GOT3 (cell line): ENCODE measurements around the gene MEX3A.

Experiments
- DNase-seq: peaks from one replicate; lab custom pipeline; 2025; ENCODE audit warnings: mixed read lengths; lab: John Stamatoyannopoulos, UW

Gene MEX3A

DNA sequence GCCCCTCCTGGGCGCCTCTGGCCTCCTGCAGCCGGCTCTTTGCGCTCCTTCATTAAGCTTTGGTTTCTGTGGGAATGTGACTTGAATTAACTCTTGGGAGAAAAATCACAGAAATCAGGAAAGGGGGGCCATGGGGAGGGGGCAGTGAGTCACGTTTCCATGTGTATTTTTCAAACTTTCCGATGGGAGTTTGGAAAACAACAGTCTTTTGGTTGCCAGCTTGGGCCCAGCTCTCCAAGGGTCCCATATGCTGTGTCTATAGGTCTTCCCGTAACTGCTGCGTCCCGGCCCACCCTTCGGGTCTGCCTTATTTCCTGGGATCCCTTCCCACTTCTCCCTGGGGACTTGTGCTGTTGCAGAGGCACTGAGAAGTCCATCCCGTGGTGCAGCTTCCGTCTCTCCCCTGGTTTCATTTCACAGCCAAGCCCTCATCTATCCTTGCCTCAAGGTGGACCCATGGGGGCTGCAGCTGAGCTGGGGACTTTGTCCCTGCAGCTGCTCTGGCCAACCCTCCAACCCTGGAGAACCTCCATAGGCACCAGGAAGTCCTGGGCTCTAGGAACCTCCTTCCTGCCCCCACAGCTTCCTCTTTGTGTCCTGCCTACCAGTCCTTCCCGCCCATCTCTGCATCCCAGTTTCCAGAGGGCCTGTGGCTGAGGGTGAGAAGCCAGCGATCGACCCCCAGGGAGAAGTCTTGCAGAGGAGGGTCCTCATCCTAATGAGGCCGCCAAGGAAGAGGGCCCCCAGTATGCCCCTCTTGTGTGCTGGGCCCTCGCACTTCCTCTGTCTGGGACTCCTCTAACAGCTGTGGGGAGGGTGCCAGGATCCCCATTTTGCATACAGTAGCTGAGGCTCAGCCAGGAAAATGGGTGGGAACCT is 20.6 kb upstream of the MEX3A start:
- DNase-seq, result no peak

DNA sequence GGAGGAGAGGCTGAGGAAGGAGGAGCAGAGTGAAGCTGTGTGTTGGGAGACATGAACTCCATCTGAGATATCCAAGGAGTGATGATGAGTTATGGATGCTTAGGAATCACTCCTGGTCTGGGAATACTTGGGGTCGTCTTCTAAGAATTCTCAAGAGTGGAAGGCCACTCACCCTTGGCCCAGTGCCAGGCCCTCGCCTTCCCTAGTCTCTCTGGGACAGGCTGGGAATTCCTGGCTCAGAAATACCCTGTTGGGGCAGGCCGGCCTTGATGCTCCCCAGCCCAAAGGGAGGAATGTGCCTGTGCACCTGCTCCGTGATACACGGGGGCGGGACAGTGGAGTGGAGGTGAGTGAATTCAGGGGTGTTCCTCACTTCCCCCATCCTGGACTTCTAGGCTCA is 19.6 kb upstream of the MEX3A start:
- DNase-seq, result no peak

DNA sequence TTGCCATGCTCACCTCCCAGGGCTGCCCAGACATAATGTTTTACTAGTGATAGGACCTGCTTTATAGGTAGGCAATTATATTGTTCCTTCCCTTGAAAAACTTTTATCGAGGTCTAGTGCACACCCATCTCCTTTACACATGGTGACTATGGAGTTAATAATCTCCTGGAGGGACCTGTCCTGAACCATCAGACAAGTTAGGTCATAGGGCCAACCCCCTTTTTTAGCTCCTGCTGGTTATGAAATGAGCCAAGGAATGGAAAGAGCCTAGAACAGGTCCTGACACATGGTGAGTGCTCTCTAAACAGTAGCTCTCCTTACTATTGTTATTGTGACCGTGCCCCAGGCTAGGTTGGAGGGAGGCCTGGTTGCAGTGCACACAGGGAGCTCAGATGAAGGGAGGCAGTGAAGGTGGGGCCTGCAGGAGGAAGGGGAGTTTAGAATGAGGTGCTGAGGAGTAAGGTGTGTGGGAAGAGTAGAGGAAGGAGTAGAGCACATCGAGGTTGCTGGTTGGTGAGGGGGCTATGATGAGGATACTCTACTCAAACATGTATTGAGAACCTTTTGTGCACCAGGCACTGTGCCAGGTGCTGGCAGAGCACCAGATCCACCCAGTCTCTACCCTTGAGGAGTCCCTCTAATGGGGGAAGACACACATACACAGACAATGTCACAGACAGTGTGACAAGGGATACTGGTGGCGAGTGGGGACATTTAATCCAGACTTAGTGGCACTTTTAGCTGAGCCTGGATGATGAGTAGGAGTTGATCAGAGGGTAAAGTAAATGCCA is 18.1 kb upstream of the MEX3A start:
- DNase-seq, result no peak

DNA sequence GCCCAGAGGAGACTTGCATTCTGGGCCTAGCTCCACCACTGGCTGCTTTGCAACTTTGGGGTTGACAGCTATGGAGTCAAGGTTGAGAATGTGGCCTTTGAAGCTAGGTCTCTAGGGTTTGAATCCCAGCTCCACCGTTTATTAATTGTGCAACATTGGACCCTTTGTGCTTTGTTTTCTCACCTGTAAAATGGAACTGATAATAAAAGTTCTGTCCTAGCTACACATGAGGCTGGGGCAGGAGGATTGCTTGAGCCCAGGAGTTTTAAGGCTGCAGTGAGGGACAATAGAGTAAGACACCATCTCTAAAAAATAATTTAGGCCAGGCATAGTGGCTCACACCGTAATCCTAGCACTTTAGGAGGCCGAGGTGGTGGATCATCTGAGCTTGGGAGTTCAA is 17.0 kb upstream of the MEX3A start:
- DNase-seq, result no peak

DNA sequence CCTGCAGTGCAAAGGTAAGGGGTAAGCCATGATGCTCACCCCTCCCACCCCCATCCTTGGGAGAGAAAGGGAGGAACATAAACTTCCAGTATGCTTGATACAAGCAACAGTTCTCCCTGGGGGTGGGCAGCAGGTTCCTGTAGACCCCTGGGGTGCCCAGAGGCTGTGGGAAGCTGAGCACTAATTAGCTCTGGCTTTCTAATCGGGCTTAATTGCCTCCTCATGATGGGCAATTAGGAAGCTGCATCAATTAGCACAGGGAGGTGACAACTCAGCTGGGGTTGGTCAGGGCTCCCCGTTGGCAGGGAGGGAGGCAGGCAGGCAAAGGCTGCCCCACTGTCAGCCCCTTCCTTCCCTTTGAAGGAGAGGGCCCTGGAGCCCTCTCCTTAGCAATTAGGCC is 16.5 kb upstream of the MEX3A start:
- no peak for DNase-seq

DNA sequence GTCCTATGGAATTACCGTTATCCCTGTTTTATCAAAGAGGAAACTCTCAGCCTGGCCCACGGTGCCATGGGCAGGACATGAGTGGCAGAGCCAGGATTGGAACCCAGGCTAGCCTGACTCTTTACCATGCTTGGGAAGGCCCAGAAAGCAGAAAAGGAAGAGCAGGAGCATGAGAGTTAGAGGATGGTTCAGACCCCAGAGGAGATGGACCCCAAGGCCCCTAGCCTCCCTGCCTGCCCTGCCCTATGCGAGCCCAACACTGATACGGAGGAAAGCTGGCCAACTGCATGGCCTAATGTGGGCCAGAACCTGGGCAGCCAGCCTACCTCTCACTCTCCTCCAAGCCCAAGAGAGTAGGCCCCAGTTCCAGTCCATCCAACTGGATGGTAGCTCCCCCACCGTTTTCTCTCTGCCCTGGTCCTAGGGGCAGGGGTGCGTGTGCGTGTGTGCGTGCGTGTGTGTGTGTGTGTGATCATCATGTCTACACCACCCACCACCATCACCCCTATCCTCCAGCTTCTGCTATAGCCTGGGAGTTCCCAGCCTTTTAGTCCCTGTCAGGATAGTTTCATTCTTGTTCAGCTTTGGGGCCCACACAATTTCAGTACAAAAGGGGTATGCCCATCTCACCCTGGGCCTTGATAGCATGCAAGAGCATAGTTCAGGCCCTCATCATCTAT is 15.4 kb upstream of the MEX3A start:
- no peak for DNase-seq

DNA sequence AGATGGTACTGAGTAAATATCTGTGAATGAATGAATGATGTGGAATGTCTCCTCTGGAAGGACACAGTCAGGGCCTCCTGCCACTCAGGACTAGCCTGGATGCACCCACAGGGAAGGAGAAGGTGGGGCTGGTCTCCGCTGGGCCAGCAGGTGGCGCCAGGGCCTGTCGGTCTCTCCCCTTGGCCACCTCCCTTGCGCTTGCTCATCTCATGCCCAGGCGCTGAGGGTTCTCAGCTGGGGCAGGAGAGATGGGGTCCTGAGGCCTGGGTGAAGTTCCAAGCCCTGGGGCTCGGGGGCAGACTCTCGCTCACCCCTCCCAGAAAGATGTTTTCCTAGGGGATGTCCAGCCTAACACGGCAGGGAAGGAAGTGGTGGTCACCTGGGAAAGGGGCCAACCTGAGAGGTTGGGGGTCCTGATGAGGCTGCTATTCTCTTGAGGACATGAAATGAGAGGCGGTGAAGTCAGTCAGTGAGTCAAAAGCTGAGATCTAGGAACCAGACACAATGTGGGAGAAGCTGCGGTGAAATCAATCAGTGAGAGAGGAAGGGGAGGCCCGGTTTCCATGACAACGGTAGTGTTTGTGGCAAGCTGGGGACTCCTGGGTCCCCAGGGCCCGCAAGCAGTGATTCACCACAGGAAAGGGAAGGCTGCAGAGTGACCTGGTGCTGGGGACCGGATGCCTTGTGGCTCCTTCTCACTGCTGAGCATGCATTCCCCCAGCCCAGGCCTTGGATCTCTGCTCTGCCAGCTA is 14.6 kb upstream of the MEX3A start:
- peak; percentile 77 for DNase-seq

DNA sequence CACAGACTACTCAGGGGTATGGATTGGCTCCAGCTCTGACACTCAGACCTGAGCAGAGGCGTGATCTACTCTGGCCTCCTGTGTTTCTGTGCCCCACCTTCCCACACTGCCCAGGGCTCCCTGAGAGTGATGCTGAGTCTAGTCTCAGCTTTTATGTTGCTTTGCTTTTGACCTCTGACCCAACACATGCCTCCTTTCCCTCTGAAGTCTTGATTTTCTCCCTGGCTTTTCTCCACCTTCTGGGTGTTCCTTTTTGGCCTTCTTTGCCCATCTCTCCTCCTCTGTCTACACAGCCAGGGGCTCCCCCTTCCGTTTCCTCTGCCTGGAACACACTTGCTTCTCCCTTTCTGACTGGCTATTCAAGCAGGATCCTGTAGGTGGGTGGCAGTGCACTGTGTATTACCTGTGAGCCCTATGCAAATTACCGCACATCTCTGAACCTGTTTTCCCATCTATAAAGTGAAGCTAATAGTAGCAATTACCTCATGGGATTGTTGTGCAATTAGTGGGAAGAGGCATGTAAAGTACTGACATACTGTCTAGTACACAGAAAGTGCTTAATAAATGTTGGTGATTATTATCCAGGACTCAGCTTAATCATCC is 13.7 kb upstream of the MEX3A start:
- DNase-seq, result no peak

DNA sequence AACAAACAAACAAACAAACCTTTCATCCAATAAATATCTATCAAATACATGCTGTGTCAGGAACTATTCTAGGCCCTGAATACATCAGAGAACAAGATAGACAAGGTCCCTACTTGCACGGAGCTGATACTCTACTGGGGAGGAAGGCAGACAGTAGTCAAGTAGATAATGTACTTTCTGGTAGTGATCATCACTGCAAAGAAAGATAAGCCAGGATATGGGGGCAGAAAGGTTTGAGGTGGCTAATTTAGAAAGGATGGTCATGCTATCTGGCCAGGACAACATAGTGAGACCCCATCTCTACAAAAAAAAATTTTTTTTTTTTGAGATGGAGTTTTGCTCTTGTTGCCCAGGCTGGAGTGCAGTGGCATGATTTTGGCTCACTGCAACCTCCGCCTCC is 9.3 kb upstream of the MEX3A start:
- DNase-seq, result no peak

DNA sequence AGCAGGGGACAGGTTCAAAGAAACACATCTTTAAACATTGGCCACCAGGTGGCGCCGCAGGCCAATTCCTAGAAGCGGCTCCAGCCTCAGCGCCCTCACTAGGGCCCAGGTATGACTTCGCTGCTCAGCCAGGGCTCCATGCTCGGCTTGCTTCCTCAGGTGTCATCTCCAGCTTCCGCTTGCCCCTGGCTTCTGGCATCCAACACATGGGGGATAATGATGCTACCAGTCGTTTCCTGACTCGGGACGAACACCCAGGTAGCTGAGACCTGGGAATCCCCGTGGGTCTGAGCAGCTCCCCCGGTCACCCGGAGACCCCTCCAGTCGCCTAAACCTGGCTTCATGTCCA is 8.5 kb upstream of the MEX3A start:
- DNase-seq, result no peak

DNA sequence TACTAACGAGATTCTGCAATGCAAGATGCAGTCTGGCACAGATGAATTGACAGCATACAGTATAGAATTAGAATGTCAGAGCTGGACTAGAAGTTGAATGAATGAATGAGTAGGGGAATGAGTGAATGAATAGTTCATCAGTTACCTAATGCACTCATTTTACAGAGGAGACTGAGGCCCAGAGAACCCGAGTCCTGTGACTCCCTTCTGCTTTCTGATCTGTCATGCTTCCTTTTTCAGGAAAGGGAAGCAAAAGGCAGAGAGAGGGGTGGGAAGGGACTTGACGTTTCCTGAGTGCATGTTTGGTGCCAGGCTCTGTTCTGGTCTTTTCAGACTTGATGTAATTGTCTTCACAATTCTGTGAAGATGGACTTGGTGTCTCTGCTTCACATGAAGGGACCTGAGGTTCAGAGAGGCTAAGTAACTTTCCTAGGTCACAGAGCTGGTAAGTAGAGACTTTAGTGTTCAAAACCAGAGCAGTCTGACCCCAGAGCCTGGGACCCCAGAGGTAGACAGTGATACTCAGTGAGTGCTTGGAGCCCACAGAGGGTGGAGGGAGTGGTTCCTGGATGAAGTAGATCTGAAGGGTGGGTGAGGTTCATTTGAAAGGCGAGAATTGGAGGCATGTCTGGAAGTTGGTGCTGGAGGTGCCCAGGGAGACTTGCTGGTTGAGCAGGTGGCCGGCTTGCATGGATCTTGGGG is 8.0 kb upstream of the MEX3A start:
- no peak for DNase-seq

DNA sequence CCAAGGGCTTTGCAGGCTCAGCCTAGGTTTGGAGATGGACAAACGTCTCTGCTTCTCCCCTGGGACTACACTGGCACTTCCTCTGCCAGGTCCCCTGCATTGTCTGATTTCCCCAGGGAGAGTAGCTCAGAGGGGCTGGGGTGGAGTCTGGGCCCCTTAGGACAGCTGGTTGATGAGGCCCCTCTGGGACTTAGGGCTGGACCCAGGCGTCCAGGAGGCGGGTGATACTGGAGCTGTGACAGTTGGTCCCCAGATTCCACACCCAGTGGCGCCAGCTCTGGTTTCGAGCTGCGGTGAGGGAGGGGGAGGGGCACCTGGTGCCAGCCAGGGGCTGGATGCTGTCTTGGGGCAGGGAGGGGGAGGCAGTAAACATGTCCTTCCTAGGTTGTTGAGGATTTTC is 7.4 kb upstream of the MEX3A start:
- DNase-seq, result no peak

DNA sequence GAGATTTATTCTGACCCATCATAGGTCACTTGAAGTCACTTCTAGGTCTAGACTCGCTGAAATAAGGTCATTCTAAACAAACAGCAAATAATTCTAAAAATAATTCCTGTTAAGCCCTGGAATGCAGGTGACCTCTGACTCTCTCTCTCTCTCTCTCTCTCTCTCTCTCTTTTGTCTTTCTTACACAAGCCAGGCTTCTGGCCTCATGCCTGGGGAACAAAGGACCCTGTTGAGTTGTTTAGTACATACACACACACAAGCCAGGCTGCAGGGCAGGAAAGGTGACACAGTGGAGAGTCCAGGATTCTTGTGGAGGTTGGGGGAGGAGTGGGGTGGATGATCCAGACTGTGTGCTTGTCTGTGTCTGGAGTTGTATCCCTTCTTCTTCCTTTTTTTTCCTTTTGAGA is 4.0 kb upstream of the MEX3A start:
- no peak for DNase-seq

DNA sequence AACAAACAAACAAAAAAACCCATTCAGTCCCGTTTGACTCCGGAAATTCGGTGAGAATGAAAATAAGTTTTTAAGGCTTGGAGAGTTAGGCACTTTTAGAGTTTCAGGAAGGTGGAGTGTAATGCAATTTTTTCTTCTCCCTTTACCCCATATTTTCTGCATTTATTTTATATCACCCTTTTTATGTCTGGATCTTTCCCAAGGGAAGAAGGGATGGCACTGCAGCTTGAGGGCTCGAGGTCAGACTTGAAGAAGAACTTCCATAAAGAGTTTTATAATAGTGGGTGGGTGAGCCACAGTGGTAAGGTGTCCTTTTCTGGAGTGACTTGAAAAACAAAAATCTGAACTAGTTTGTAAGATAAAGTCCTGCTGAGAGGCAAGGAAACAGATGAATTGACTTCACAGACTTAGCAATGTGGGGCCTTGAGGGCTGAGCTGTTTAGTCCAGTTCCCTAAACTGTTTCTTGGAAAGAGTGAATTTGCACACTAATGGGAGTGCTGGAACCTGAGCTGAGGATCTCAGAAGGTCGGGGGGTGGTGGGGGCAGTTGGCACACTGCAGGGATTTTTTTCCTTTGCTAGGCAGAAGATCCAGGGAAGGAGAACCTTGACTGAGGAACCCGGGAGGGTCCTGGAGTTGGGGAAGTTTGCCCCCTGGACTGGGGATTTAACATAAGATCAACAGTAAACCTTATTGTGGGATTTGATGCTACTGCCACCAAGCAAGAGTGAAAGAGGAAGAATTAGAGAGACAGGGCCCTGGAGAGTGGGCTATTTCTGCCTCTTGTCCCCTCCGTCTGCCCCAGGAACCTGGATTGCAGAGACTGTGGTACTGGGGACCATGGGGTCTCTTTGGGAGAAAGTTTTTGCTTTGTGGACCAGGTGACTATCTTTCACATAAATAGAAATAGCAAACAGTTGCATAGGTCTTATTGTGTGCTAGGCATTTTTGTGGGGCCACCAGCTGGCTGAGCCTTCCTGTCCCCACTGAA is 1.8 kb upstream of the MEX3A start:
- DNase-seq, result no peak

DNA sequence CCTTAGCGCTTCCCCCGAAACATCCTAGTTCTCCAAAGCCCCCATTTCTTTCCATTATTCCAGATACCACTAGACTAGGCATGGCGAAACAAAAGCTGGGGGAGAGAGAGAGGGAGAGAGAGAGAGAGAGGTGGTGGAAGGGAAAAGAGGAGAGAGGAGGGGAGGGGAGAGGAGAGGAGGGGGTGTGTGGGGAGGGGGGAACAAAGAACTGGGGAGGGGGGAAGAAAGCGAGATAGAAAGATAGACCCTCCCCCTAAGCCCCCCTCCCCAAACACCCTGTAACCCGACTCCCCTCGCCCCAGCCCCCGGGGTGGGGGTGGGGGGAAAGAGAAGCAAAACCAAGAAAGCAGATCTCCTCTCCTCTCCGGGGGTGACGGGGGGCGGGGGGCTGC is 352 bp downstream of the MEX3A start:
- no peak for DNase-seq

DNA sequence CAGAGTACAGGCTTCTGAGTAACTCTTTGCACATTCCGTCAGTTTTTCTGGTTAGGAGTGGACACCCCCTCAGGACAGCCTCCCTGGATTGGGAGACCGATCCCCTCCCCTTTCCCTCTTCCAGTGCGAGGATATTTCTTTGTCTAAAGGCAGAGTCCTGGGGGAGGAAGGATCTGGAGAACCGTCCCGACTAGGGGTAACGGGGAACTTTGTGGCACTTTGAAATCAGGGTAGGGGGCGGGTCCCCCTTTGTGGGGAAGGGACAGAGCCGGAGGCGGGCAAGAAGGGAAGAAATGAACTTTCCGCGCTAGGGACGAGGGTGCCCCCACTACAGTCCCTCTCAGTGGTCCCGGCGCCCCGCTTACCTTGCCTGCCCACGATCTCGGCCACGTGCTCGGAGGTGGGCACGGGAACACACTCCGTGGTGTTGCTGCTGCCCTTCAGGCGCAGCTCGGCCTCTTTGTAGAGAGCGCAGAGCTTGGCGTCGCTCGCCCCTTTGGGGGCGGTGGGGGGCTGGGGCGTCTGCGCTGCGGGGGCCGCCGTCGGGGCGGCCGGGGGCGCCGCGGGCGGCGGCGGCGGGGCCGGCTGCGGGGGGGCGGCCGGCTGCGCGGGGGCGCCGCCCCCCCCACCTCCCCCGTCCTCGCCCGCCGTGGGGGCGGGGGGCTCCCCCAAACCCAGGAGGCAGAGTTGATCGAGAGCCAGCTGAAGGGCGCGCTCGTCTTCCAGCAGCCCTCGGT is 917 bp downstream of the MEX3A start:
- no peak for DNase-seq

DNA sequence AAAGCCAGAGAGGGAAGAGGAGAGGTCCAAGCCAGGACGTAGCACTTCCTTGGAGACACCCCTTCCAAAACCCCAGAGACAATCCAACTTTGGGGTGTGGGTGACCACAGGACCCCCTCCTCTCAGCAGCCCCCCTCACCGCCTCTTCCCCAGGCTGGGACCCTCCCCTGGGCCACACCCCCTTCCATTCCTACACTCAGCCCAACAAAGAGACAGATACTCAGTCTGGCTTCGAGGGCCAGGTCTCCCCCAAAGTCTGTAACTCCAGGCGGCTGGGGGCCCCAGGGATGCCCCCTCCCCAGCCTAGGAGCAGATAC is 1.4 kb downstream of the MEX3A start:
- no peak for DNase-seq

DNA sequence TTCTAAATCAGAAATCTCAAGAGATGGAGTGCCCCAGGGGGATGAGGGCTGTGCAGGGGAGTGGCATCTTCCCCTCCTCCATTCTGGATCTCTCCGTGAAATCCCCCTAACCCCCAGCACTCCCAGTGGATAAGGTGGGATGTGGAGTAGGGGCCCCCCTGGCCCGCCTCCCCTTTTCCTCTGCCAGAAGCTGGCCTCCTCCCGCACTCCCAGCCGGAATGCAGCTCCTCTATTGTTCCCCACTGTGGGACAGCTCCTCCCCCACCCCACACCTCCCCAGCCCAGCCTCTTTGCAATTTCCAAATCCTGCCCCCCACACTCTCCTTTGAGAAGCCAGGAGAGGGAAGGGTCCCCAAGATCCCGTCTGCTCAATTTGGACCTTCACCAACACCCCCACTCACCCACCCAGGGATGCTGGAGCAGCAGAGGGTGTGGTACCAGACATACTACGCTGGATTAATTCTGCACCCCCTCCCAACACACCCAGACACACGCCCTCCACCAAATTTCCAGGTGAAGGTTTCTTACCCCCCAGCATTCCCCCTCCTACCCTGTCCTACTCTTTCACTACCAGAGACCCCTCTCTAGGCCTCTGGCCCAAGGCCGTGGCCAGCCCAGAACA is 1.9 kb downstream of the MEX3A start:
- no peak for DNase-seq

DNA sequence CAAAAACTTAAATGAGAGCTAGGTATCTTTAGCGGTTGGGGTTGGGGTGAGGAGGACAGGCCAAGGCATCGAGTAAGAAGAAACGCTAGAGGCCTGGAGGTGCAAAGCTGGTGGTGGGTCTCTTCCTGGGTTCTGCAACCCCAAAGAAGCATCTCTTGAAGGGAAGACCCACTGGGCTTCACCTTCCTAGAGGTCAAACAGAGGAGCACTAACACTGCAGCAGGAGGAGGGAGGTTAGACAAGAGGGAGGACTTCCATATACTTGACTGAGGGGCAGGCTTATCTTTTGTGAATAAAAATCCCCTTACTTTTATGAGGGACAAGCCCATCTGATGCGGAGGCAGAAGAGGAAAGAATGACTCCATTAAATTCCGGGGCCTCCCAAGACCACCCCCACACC is 2.5 kb downstream of the MEX3A start:
- DNase-seq, result no peak
